ENCODE measurements around the gene DCAF10. TPM values are rescaled to one million over a fixed set of nuclear protein-coding genes. Genes with fewer than 3 reads are reported as not detected.

The DCAF10 gene
- total and polyA plus RNA-seq, 2 of the 13 experiments (the other 11 are each of a cell fraction or from before 2014, with no cell fraction given): 9.2 to 20.3 TPM

DNA sequence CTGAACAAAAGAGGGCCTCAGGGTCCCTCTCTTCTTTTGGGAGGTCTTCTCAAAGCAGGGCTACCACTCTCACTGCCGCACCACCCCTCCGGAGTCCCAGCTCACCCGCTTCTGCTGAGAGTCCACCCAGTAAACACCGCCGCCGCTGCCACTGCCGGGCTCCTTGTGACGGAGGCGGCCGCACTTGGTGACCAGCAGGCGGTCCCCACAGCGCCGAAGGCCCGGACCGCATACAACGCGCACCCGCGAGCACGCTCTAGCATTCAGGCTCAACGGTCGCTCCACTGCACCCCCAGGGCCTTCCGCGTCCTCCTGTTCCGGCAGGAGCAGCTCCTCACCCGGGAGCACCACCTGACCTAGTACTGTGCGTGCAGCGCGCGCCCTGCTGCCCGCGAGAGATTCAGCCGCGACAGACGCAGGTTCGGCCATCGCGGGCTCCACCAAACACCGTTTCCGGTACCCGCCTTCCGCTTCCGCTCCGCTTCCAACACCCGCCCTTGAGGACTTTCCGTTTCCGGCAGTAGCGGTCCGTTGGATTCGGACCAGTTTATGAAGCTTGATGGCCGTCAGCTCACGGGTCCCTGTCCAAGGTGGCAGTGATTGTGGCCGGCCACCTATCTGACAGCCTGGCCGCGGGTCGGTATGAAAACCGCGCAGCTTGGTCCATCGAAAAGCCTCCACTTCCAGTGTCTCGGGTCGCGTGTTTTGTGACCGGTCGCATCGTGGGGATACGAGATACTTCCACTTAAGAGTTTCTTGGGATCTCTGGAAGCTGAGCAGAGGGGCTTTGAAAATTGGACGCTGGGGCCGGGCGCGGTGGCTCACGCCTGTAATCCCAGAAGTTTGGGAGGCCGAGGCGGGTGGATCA lies 15.7 kb upstream of the DCAF10 start, which contains the start of gene EXOSC3 (continued):
- TF ChIP-seq, protein P1, sequence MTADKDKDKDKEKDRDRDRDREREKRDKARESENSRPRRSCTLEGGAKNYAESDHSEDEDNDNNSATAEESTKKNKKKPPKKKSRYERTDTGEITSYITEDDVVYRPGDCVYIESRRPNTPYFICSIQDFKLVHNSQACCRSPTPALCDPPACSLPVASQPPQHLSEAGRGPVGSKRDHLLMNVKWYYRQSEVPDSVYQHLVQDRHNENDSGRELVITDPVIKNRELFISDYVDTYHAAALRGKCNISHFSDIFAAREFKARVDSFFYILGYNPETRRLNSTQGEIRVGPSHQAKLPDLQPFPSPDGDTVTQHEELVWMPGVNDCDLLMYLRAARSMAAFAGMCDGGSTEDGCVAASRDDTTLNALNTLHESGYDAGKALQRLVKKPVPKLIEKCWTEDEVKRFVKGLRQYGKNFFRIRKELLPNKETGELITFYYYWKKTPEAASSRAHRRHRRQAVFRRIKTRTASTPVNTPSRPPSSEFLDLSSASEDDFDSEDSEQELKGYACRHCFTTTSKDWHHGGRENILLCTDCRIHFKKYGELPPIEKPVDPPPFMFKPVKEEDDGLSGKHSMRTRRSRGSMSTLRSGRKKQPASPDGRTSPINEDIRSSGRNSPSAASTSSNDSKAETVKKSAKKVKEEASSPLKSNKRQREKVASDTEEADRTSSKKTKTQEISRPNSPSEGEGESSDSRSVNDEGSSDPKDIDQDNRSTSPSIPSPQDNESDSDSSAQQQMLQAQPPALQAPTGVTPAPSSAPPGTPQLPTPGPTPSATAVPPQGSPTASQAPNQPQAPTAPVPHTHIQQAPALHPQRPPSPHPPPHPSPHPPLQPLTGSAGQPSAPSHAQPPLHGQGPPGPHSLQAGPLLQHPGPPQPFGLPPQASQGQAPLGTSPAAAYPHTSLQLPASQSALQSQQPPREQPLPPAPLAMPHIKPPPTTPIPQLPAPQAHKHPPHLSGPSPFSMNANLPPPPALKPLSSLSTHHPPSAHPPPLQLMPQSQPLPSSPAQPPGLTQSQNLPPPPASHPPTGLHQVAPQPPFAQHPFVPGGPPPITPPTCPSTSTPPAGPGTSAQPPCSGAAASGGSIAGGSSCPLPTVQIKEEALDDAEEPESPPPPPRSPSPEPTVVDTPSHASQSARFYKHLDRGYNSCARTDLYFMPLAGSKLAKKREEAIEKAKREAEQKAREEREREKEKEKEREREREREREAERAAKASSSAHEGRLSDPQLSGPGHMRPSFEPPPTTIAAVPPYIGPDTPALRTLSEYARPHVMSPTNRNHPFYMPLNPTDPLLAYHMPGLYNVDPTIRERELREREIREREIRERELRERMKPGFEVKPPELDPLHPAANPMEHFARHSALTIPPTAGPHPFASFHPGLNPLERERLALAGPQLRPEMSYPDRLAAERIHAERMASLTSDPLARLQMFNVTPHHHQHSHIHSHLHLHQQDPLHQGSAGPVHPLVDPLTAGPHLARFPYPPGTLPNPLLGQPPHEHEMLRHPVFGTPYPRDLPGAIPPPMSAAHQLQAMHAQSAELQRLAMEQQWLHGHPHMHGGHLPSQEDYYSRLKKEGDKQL (CRISPR knock-in tag; IDR thresholded peaks at IDR 0.05; ENCODE audit: low read depth): no peak
- TF ChIP-seq ZNF557 (CRISPR knock-in tag; IDR thresholded peaks at IDR 0.05): no peak
- TF ChIP-seq, protein P2, sequence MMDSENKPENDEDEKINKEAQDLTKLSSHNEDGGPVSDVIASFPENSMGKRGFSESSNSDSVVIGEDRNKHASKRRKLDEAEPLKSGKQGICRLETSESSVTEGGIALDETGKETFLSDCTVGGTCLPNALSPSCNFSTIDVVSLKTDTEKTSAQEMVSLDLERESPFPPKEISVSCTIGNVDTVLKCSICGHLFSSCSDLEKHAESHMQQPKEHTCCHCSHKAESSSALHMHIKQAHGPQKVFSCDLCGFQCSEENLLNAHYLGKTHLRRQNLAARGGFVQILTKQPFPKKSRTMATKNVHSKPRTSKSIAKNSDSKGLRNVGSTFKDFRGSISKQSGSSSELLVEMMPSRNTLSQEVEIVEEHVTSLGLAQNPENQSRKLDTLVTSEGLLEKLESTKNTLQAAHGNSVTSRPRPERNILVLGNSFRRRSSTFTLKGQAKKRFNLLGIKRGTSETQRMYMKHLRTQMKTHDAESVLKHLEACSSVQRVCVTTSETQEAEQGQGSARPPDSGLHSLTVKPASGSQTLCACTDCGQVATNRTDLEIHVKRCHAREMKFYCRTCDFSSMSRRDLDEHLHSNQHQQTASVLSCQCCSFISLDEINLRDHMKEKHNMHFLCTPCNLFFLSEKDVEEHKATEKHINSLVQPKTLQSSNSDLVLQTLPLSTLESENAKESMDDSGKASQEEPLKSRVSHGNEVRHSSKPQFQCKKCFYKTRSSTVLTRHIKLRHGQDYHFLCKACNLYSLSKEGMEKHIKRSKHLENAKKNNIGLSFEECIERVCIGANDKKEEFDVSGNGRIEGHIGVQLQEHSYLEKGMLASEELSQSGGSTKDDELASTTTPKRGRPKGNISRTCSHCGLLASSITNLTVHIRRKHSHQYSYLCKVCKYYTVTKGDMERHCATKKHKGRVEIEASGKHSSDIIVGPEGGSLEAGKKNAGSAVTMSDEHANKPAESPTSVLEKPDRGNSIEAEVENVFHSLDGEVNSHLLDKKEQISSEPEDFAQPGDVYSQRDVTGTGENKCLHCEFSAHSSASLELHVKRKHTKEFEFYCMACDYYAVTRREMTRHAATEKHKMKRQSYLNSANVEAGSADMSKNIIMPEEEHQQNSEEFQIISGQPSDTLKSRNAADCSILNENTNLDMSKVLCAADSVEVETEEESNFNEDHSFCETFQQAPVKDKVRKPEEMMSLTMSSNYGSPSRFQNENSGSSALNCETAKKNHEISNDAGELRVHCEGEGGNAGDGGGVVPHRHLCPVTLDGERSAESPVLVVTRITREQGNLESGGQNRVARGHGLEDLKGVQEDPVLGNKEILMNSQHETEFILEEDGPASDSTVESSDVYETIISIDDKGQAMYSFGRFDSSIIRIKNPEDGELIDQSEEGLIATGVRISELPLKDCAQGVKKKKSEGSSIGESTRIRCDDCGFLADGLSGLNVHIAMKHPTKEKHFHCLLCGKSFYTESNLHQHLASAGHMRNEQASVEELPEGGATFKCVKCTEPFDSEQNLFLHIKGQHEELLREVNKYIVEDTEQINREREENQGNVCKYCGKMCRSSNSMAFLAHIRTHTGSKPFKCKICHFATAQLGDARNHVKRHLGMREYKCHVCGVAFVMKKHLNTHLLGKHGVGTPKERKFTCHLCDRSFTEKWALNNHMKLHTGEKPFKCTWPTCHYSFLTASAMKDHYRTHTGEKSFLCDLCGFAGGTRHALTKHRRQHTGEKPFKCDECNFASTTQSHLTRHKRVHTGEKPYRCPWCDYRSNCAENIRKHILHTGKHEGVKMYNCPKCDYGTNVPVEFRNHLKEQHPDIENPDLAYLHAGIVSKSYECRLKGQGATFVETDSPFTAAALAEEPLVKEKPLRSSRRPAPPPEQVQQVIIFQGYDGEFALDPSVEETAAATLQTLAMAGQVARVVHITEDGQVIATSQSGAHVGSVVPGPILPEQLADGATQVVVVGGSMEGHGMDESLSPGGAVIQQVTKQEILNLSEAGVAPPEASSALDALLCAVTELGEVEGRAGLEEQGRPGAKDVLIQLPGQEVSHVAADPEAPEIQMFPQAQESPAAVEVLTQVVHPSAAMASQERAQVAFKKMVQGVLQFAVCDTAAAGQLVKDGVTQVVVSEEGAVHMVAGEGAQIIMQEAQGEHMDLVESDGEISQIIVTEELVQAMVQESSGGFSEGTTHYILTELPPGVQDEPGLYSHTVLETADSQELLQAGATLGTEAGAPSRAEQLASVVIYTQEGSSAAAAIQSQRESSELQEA (CRISPR knock-in tag; IDR thresholded peaks at IDR 0.05; ENCODE audit: not compliant biosample characterization): peak; percentile 88
- peak; percentile 44; the same call in 1 of the 2 replicates for TF ChIP-seq HOXA9 (CRISPR knock-in tag; IDR thresholded peaks at IDR 0.05; ENCODE audit: borderline replicate concordance)
- no peak for TF ChIP-seq HIVEP1 (CRISPR knock-in tag; IDR thresholded peaks at IDR 0.05)
- peak; percentile 84 for TF ChIP-seq ZNF225 (CRISPR knock-in tag; IDR thresholded peaks at IDR 0.05)
- peak; percentile 93; the same call in 1 of the 2 replicates for TF ChIP-seq ZNF879 (CRISPR knock-in tag; IDR thresholded peaks at IDR 0.05)
- TF ChIP-seq, protein P3, sequence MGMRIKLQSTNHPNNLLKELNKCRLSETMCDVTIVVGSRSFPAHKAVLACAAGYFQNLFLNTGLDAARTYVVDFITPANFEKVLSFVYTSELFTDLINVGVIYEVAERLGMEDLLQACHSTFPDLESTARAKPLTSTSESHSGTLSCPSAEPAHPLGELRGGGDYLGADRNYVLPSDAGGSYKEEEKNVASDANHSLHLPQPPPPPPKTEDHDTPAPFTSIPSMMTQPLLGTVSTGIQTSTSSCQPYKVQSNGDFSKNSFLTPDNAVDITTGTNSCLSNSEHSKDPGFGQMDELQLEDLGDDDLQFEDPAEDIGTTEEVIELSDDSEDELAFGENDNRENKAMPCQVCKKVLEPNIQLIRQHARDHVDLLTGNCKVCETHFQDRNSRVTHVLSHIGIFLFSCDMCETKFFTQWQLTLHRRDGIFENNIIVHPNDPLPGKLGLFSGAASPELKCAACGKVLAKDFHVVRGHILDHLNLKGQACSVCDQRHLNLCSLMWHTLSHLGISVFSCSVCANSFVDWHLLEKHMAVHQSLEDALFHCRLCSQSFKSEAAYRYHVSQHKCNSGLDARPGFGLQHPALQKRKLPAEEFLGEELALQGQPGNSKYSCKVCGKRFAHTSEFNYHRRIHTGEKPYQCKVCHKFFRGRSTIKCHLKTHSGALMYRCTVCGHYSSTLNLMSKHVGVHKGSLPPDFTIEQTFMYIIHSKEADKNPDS (CRISPR knock-in tag; IDR thresholded peaks at IDR 0.05): no peak
- TF ChIP-seq ZSCAN12 (CRISPR knock-in tag; IDR thresholded peaks at IDR 0.05): no peak
- peak; percentile 92 for TF ChIP-seq ZSCAN31 (CRISPR knock-in tag; IDR thresholded peaks at IDR 0.05; ENCODE audit: low read depth)
- no peak for TF ChIP-seq CCAR2 (optimal IDR thresholded peaks at IDR 0.05; ENCODE audit: low read depth, low read length)
- TF ChIP-seq HMG20B (CRISPR knock-in tag; conservative IDR thresholded peaks at IDR 0.05): 0 out of 2 replicates have a peak, but pooled peaks have one; percentile 16

Measured in HepG2 (cell line).